GM18519 (cell line): ENCODE results near the gene ASGR1.
"Not testable (repeated sequence)": the region's sequence is repeated elsewhere in the genome, so short reads cannot be mapped to it uniquely, and the experiment has no call there.

ENCODE experiments used
- ATAC-seq: cut with Tn5 transposase; IDR thresholded peaks from one replicate; pipeline ENCODE4 v1.9.1; 2021; ENCODE audit warnings: mild to moderate bottlenecking, moderate library complexity; ENCODE audit not compliant: unreplicated experiment, low FRiP score

ASGR1 gene

DNA sequence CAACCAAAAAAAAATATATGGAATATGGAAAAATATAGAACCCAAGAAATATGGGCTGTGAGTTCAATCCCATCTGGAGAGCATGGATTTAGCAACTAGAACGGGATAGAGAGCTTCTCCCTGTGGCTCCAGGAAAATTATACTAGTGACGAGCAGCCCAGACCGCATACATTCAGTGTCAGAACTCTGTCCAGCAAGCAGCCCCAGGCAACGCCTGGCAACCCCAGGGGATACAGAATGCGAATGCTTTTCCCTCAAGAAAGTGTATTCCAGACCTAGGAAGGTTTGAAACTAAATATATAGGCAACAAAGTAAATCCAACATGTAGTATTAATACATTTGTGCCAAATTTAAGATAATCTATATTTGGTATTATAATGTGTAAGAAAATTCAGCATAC, 51.0 kb downstream of the ASGR1 start:
- no peak for ATAC-seq

DNA sequence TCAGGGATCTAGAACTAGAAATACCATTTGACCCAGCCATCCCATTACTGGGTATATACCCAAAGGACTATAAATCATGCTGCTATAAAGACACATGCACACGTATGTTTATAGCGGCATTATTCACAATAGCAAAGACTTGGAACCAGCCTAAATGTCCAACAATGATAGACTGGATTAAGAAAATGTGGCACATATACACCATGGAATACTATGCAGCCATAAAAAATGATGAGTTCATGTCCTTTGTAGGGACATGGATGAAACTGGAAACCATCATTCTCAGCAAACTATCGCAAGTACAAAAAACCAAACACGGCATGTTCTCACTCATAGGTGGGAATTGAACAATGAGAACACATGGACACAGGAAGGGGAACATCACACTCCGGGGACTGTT, 51.7 kb downstream of the ASGR1 start:
- ATAC-seq: not testable (repeated sequence)

DNA sequence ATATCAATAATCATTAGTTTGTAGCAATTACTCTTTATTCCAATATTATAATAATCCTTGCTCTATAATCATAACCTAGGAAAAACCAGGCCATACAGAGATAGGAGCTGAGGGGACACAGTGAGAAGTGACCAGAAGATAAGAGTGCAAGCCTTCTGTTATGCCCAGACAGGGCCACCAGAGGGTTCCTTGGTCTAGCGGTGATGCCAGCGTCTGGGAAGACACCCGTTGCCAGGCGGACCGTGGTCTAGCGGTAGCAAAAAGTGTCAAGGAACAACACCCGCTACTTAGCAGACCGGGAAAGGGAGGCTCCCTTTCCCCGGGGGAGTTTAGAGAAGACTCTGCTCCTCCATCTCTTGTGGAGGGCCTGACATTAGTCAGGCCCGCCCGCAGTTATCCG, 52.8 kb downstream of the ASGR1 start:
- not testable (repeated sequence) for ATAC-seq

GRCh38 chr17:7124923-7125322, 54.2 kb downstream of the ASGR1 start:
- ATAC-seq: no peak

GRCh38 chr17:7123844-7124243, 55.3 kb downstream of the ASGR1 start:
- no peak for ATAC-seq
